GM12874 (cell line): ENCODE results near the gene KRTCAP2.
A peak's percentile ranks its signal among the peaks of the same experiment; 100 is the strongest.

Source experiments
- TF ChIP-seq, protein P1 (sequence below): IDR thresholded peaks from 2 replicates; pipeline ENCODE4 v1.5.1; 2011; ENCODE audit warnings: low read depth, mild to moderate bottlenecking, control low read depth, low read length, moderate library complexity; ENCODE audit not compliant: insufficient read depth

The KRTCAP2 gene

DNA sequence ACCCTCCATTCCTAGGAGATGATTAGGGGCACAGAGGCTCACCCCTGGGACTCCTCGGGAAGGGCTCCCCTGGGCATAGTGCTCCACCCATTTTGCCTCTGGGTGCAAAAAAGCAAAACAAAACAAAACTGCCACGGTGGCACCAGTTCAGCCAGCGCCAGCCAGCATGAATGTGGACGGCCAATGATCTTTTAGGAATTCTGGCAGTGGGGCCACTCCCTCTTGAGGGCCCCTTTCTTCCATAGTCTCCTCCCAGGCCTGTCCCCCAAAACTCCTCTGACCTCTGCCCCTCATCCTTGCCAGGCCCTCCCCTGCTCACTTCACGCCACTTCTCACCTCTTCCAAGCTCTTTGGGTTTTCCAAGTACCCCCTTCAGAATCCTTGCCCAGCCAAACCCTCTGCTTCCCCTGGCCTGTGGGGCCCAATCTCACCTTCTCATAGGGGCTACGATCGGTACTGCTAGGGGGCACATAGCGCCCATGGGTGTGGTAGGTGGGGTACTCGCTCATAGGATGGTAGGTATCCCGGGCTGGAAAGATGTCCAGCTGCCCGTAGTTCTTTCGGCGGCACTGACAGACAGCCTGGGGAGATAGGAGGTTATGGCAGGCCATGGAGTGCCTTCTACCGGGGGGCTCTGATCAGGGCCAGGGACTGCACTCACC is 13.8 kb upstream of the KRTCAP2 start:
- TF ChIP-seq, protein P1, sequence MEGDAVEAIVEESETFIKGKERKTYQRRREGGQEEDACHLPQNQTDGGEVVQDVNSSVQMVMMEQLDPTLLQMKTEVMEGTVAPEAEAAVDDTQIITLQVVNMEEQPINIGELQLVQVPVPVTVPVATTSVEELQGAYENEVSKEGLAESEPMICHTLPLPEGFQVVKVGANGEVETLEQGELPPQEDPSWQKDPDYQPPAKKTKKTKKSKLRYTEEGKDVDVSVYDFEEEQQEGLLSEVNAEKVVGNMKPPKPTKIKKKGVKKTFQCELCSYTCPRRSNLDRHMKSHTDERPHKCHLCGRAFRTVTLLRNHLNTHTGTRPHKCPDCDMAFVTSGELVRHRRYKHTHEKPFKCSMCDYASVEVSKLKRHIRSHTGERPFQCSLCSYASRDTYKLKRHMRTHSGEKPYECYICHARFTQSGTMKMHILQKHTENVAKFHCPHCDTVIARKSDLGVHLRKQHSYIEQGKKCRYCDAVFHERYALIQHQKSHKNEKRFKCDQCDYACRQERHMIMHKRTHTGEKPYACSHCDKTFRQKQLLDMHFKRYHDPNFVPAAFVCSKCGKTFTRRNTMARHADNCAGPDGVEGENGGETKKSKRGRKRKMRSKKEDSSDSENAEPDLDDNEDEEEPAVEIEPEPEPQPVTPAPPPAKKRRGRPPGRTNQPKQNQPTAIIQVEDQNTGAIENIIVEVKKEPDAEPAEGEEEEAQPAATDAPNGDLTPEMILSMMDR = no peak

DNA sequence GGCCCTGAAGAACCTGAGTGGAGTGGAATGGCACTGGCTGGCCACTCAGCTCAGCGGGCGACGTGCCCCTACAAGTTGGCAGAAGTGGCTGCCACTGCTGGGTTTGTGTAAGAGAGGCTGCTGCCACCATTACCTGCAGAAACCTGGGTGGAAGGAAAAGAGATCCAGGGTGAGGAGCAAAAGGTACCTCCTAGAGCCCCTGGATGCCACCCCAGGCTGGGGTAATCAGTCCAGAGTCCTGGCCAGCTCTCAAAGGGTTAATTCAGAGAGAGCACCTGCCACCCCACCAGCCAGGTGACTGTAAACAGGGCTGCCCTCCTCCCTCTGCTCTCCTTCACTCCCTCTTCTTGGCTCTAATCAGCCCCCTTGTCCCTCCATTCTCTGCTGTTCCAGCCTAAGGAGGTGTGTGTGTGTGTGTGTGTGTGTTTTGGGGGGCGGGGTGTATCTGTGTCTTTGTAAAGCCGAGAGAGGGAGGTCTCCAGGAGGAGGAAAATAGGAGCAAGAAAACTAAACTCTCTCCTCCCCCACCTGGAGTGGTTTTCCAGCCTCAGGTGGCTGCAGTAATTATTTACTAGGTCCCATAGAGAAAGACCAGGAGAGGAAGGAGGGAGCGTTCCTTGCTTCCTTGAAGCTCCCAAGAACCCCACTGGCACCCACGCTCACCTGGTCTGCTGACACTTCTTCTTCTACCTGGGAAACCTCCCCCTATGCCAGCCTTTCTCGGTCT is 13.1 kb upstream of the KRTCAP2 start:
- TF ChIP-seq, protein P1 = no peak

DNA sequence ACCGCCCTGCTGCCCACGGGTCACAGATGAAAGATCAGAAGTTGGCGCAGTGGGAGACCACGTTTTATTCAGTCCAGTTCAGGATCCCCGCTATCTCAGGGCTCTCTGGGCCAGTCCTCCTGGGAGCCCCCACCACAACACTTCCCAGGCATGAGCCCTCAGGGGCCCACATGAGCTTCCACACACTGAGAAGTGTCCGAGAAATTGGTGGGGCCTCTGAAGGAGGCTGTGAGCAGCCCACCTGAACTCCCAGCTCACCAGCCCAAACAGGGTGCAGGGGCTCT is 12.6 kb upstream of the KRTCAP2 start:
- TF ChIP-seq, protein P1 = no peak

DNA sequence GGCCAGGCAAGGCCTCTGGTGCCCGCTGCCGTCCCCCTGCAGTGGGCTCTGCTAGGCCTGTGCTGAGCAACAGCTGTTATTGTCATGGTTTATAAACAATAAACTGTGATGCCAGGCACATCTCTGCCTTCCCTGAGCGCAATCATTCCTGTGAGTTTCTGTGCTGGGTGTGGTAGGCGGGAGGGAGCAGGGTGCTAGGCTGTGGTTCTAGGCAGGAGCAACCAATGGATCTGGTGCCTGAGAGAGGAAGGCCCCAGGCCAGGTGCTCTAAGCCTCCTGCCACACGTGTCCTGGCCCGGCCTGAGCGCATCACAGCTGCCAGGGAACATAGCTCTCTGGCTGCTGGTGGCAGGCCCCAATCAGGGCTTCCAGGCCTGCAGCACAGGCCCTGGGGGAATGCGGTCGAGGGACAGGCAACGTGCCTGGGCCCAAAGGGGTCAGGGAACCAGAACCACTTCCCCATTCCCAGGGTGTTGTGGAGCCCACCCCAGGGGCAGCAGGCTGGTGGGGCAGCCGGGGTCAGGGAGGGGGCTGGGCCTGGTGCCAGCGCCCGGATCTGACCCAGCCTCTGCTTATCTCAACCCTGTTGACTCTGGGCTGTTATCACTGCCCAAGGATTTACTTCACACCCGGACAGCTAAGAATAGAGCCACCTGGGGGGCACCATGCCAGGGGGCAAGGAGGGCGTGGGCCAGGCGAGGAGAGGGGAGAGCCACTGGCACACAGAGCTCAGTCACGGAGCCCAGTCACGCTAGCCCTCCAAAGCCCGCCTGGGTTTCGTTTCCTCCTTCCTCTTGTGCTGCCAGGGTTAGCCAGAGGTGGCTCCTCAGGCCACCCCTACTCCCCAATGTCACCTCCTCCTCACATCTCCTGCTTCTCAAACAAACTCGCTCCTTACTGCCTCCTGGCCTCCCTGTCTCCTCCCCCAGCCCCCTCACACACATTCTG is 12.0 kb upstream of the KRTCAP2 start:
- TF ChIP-seq, protein P1 = peak; percentile 37

GRCh38 chr1:155184351-155184811 is 11.3 kb upstream of the KRTCAP2 start:
- TF ChIP-seq, protein P1 = no peak

- TF ChIP-seq, protein P1 = no peak
These were observed 10.7 kb upstream of the KRTCAP2 start for GRCh38 chr1:155183775-155184221.

DNA sequence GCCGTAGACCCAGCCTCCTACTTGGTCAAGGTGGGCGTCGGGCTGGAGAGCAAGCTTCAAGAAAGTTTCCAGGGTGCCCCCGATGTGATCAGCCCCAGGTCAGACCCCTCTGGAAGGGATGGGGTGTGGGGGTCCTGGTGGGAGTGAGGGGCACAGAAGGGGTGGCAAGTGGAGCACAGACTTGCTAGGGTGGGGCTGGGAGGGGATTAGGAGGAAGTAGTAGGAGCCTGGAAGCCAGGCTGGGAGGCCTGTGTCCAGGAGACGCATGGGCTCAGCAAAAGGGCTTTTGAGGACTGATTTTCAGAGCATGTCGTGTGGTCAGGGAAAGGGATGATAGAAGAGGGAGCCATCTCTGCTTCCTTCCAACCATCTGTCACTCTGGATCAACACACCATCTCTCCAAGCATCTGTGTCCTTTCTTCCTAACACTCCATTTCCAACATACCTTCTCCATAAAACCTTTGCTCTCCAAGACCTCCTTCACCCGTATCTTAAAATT is 9.0 kb upstream of the KRTCAP2 start:
- TF ChIP-seq, protein P1 = no peak
